D721Med (cell line): Measurements from ENCODE around the gene ARMS2.

Experiments
- DNase-seq: peaks from one replicate; pipeline ENCODE4 v3.0.0; 2011; ENCODE audit warnings: low spot score; ENCODE audit not compliant: insufficient read length
- FAIRE-seq: peaks from 2 replicates; lab custom pipeline; 2011; peaks lifted over from hg19 to GRCh38; lab: Jason Lieb, UNC
- TF ChIP-seq, protein P1 (sequence below): IDR thresholded peaks from 2 replicates; pipeline ENCODE4 v1.5.1; 2012; ENCODE audit warnings: mild to moderate bottlenecking, control low read depth; ENCODE audit not compliant: insufficient read depth; ENCODE audit errors: missing control alignments

The ARMS2 gene, protein sequence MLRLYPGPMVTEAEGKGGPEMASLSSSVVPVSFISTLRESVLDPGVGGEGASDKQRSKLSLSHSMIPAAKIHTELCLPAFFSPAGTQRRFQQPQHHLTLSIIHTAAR

GRCh38 chr10:122454603-122455080 is at the start of gene ARMS2:
ARMS2 (plus strand) TSS chr10:122454653; CDS start chr10:122454728, 75 bp downstream.
- DNase-seq (no peak), FAIRE-seq (no peak)
- TF ChIP-seq, protein P1, sequence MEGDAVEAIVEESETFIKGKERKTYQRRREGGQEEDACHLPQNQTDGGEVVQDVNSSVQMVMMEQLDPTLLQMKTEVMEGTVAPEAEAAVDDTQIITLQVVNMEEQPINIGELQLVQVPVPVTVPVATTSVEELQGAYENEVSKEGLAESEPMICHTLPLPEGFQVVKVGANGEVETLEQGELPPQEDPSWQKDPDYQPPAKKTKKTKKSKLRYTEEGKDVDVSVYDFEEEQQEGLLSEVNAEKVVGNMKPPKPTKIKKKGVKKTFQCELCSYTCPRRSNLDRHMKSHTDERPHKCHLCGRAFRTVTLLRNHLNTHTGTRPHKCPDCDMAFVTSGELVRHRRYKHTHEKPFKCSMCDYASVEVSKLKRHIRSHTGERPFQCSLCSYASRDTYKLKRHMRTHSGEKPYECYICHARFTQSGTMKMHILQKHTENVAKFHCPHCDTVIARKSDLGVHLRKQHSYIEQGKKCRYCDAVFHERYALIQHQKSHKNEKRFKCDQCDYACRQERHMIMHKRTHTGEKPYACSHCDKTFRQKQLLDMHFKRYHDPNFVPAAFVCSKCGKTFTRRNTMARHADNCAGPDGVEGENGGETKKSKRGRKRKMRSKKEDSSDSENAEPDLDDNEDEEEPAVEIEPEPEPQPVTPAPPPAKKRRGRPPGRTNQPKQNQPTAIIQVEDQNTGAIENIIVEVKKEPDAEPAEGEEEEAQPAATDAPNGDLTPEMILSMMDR, result no peak

DNA sequence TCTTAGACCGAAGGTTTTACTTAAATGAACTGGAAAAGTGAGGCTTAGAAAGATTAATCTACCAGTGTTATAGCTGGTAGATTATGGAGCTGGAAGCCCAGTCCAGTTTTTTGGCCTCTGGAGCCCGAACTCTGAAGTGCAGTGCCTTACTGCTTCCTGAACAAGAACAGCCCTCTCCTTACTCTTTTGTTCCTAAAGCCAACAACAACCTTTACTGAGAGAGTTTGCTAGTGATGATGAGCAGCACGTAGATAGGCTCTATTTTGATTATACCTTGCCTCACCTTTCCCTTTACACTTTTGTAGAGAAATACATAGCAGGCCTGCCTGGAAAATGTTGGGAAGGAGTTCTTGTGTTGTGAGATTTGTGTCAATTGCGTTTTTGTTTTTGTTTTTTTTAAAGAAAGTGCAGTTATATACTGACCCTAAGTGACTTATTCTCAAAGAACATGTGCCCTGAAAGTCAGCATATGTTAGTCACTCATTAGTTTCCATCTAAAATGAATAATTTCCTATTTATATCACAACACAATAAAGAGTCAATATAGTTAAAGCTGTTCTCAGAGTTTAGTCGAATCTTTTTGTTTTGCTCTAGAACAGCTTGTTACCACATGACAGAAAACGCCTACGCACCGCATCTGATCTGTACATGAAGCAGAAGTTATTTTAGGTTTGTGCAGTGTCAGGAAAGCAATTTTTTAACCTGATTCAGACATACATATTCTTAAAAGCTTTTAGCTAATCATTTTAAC is 46.9 kb upstream of the ARMS2 start:
- TF ChIP-seq, protein P1, result no peak
- DNase-seq, result no peak
- no peak for FAIRE-seq

DNA sequence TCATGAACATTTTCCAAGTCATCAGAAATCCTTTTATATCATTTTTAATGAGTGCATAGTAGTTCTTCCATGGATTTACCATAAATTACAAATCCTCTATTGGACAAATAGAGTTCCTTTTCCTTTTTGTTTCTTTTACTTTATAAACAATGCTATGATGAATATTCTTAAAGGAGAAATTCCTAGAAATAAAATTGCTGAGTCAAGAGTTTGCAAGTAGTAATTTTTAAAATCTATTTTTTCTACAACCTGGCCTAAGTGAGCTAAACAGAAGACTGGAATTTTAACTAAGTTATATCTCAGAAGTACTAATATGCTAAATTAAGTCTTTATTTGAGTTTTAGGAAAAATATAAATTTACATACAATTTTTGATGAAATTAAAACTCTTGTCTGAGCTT is 41.1 kb upstream of the ARMS2 start:
- TF ChIP-seq, protein P1, result no peak
- FAIRE-seq, result no peak
- DNase-seq, result no peak

GRCh38 chr10:122417667-122418066 is 36.8 kb upstream of the ARMS2 start:
- DNase-seq (no peak), FAIRE-seq (no peak)
- TF ChIP-seq, protein P1, result no peak

GRCh38 chr10:122419016-122419415 is 35.4 kb upstream of the ARMS2 start:
- TF ChIP-seq, protein P1, result no peak
- DNase-seq (no peak), FAIRE-seq (no peak)

DNA sequence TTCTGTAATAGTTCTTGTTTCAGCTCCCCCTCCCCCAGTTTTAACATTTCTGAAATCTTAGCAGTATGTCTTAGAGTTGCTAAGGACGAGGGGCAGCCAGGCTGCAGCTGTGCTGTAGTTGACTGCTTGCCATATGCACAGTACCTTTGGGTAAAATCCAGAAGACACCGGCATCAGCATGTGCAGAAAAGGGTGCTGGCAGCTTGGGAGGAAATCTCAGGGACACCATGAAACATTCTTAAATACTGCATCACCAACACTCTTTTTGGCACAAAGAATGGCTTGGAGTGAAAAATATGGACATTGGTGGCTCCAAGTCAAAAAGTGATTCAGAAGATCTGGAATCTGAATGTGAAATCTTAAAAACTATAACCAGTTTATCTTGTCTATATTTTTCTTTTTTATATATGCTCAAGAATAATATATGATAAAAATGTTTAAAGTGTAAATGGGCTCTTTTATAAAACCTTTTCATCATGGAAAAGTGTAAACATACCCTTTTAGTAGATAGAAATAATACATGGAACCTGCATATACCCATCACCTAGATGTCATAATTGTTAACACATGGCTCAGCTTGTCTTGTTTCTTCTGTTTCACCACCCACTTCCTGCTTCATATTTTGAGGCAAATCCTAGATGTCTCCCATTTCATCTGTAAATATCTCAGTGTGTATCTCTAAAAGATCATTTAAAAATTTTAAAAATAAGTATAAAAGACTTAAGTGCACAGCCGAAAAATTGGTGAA is 34.4 kb upstream of the ARMS2 start:
- FAIRE-seq (no peak), DNase-seq (no peak)
- TF ChIP-seq, protein P1, result no peak

- TF ChIP-seq, protein P1, result no peak
- FAIRE-seq (no peak), DNase-seq (no peak)
Observed at GRCh38 chr10:122420624-122421007, 33.8 kb upstream of the ARMS2 start.
